Mononuclear cell (primary cell): ENCODE measurements around the gene SLFN14. TPM values are rescaled to one million over a fixed set of nuclear protein-coding genes. Genes with fewer than 3 reads are reported as not detected.

ENCODE experiments used
- H3K27me3 ChIP-seq: 2 replicates; pipeline ENCODE4 v1.6.0; 2011; ENCODE audit warnings: low read length, control low read depth; ENCODE audit not compliant: insufficient read depth
- H3K4me1 ChIP-seq: 2 replicates; pipeline ENCODE4 v1.5.1; 2011; ENCODE audit warnings: mild to moderate bottlenecking, low read length, control low read depth; ENCODE audit not compliant: insufficient read depth
- H3K4me3 ChIP-seq: 2 replicates; pipeline ENCODE4 v1.5.1; 2011; ENCODE audit warnings: mild to moderate bottlenecking, low read length, moderate library complexity
- H3K9me3 ChIP-seq: 2 replicates; pipeline ENCODE4 v1.5.1; 2011; ENCODE audit warnings: low read depth, mild to moderate bottlenecking, control low read depth, low read length
- total RNA-seq: library from RNA; depleted of rRNA; stranded (reverse); fragments of >200 nt; gene quantifications from one replicate; pipeline ENCODE4 v1.2.3, GENCODE V29; 2012

Gene SLFN14
- 3.8 TPM for total RNA-seq

- Histone ChIP-seq H3K9me3 (no peaks in the 10 kb centered on the region), H3K4me3 (no peak within 1 kb of the TSS), H3K4me1 (no peaks in the 10 kb centered on the region), H3K27me3 (no peaks in the 10 kb centered on the region)
These were observed at the start of gene SLFN14 for GRCh38 chr17:35560703-35561102. TSS of gene SLFN14 (minus strand) at chr17:35560819. CDS start at chr17:35558062, 2,757 bp downstream.

DNA sequence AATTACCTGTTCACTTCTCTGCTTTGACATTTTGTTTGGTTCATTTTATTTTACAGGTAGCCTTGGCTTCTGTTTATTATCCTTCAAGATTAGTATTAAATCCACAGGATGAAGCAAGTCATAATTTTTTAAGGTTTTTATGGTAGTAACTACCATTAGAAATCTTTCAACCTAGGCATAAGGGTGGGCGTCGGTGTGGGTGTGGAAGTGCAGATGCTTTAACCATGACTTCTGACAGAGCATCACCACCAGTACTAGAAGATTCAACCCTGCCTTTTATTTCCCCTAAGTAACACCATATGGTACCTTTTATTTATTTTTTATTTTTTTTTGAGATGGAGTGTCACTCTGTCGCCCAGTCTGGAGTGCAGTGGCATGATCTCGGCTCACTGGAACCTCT, 49.2 kb upstream of the SLFN14 start:
- Histone ChIP-seq H3K4me3 (no peak overlapping the region), H3K27me3 (no peaks in the 10 kb centered on the region), H3K4me1 (no peaks in the 10 kb centered on the region), H3K9me3 (no peaks in the 10 kb centered on the region)

- no peaks in the 10 kb centered on the region for H3K27me3 ChIP-seq
- no peaks in the 10 kb centered on the region for H3K4me1 ChIP-seq
- no peaks in the 10 kb centered on the region for H3K9me3 ChIP-seq
- no peak overlapping the region for H3K4me3 ChIP-seq
These were observed 46.7 kb upstream of the SLFN14 start for GRCh38 chr17:35607239-35607847.

DNA sequence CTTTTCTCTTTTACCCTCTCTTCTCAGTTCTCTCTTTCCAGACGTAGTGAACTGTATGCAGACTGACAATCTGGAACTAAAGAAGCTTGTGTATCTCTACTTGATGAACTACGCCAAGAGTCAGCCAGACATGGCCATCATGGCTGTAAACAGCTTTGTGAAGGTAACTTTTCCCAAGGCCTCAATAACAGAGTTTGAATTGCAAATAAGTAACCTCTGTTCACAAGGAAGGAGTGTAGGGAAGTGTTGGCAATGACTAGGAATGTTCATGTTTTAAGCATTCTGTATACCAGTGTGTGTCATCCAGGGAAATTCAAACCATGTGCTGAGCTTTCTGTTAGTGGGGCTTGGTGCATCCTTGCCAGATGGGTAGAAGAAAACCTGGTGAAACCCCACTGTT, 45.1 kb upstream of the SLFN14 start:
- H3K9me3 ChIP-seq: no peaks in the 10 kb centered on the region
- H3K4me1 ChIP-seq: no peaks in the 10 kb centered on the region
- H3K4me3 ChIP-seq: no peak overlapping the region
- H3K27me3 ChIP-seq: no peaks in the 10 kb centered on the region

DNA sequence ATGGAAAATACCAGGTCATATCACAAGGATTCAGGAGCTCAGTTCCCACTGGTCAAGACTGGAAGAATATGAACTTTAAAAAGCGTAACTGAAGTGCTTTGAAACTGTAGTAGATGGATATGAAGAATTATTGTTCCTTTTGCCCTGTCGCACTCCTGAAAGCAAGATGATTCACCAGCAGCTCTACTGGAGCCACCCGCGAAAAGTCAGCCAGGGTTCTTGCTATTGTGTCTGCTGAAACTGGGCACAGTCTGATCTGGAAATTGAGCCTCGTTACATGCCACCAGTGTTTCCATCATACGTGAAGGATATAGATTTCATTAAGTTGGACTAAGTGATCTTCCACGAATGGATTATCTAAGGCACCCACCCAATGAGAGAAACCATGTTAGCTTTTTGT, 43.1 kb upstream of the SLFN14 start:
- H3K27me3 ChIP-seq: no peaks in the 10 kb centered on the region
- H3K4me1 ChIP-seq: no peaks in the 10 kb centered on the region
- no peak overlapping the region for H3K4me3 ChIP-seq
- H3K9me3 ChIP-seq: no peaks in the 10 kb centered on the region

- Histone ChIP-seq H3K27me3 (no peaks in the 10 kb centered on the region), H3K9me3 (no peaks in the 10 kb centered on the region), H3K4me1 (no peaks in the 10 kb centered on the region), H3K4me3 (no peak overlapping the region)
These were observed 37.0 kb upstream of the SLFN14 start for GRCh38 chr17:35597604-35598003.

DNA sequence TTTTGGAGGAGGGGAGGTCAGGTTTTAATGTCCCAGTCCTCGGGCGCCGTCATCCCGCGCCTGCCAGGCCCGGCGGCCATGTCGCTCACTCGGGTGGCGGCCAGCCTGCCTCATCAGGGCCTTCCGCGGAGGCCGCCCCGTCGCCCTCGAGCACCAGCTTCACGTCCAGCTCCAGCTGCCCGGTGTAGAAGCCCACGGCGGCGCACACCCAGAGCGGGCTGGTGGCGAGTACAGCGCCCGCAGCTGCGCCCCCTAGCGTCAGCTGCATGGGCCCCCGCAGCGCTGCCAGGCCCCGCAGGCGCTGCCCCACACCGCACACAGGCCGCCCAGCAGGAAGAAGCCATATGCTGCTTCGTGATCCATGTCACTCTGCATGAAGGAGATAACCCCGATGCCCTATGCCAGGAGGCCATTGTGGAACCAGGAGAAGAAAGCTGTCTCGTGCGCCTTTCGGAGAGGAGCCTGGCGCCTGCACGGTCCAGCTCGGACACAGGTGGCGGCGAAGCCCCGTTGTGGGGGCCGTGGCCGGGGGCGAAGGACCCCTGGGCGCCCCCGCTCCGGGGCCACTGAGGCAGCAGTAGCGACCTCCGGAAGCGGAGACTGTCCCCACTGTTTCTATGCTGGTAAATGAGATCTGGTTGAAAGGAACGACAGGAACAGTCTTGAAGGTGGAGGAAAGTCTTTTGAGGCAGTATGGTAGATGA, 36.1 kb upstream of the SLFN14 start:
- Histone ChIP-seq H3K4me1 (no peaks in the 10 kb centered on the region), H3K27me3 (no peaks in the 10 kb centered on the region), H3K4me3 (no peak overlapping the region), H3K9me3 (no peaks in the 10 kb centered on the region)

GRCh38 chr17:35596072-35596471, 35.5 kb upstream of the SLFN14 start:
- Histone ChIP-seq H3K4me3 (no peak overlapping the region), H3K4me1 (peaks cover under 1% of the 10 kb centered on the region), H3K27me3 (no peaks in the 10 kb centered on the region), H3K9me3 (no peaks in the 10 kb centered on the region)

DNA sequence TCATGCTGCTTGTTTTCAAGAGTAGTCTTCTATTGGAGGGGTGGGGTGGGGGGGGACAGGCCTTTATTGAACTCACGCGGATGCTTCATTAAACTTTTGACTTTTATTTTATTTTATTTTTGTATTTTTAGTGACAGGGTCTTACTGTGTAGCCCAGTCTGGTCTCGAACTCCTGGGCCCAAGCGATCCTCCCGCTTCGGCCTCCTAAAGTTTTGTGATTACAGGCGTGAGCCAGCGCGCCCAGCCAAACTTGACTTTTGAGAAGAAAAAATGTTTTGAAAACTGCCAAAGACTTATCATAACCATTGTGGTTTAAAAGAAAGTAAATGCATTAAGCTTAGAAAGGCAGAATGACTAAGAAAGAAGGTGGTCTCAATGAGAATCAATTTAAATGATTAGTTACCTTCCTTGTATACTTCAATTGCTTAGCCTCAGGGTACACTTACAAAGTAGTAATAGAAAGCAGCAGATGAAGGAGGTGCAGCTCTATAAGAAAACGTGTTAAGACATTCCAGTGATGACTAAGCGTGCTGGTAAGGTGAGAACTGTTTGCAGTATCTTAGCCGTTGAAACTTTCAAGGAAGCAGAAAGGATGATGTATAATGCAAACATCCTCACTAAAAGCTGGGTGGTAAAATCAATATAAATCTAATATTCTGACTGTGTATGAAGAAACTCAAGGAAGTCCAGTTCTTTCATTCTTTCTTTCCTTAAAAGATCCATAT, 27.7 kb upstream of the SLFN14 start:
- H3K4me1 ChIP-seq: peaks cover 20% of the 10 kb centered on the region
- peak overlapping the region; percentile 76 for H3K4me3 ChIP-seq
- H3K9me3 ChIP-seq: no peaks in the 10 kb centered on the region
- H3K27me3 ChIP-seq: no peaks in the 10 kb centered on the region

DNA sequence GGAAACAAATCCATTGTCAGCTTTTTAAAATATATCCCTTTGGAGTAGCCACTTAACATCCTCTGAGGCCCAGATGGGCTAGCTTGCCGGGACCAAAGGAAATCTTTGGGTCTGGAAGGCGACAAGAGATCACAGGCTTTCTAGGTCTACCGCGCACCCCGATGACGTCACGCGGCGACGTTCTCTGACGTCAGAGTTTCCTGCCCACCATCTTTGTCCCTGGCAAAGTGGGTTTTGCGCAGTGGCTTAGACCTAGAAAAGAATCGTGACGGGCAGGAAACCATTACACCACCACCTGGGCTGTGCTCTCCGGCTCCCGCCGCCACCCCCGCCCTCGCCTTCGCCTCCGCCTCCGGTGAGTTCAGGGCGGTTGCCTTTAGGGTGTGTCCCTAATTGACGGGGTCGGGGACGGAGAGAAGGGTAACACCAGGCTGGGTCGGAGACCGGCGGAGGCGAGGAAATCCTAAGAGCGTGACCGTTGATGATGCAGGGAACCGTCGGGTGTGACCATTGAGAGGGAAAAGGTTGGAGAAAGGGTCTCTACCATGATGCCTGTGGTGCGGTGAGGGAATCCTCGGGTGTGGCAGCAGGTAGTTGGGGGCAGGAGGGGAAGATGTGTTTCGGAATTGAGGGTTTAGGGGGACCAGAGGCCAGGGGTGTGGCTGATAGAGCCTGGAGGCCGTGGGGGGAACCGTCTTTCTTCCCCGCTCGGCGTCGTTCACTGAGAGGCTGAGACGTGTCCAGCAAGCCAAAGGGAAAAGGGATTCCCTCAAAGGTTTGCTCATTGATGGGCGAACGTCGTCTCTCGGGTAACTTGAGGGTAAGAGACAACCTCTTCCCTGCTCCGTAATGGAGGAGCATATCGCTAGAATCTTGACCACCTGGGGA, 26.7 kb upstream of the SLFN14 start, which contains the start of gene AP2B1:
TSS of gene AP2B1 (plus strand) at position 249 of the 888 bp plus-strand sequence. CDS start 6,709 bp downstream, outside the sequence.
- Histone ChIP-seq H3K4me1 (peaks cover 20% of the 10 kb centered on the region), H3K4me3 (peak within 1 kb of the TSS; percentile 76), H3K27me3 (no peaks in the 10 kb centered on the region), H3K9me3 (no peaks in the 10 kb centered on the region)

DNA sequence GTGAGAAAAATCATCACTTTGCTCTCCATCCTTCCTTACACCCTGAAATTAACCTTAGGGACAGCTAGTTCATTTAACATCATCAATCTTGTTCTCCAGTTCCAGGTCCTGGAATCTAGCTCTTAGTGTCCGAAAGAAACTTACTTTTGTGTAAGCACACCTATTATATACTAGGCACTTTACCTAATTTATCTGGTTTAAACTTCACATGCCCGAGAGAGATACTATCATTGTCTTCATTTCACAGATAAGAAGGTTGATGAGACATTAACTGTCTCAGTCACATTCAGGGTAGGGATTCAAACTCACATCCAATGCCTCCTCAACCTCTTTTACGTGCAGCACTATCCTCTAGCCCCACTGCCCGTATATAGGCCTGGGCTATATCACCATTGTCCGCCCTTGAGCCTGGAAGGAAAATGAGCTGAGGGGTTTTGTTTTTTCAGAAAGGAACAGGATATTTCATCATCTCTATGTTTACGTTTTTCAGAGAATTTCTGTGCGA, 26.0 kb upstream of the SLFN14 start:
- Histone ChIP-seq H3K9me3 (no peaks in the 10 kb centered on the region), H3K4me3 (peak overlapping the region; percentile 76)

DNA sequence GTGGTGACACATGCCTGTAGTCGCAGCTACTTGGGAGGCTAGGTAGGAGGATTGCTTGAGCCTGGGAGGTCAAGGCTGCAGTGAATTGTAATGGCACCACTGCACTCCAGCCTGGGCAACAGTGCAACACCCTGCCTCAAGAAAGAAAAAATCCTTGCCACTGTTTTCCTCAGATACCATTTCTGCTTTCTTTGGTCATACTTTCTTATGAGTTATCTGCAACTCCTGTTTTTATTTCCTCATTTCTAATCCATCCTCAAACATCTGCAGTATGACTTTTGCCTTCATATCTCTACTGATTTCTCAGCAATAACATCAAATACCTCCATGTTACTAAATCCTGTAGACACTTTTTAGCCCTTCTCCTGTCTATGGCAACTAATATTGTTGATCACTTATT, 23.4 kb upstream of the SLFN14 start:
- H3K4me3 ChIP-seq: no peak overlapping the region

More for the DNA sequence above, 26.0 kb upstream of the SLFN14 start:
- H3K4me1 ChIP-seq: peaks cover 20% of the 10 kb centered on the region
- no peaks in the 10 kb centered on the region for H3K27me3 ChIP-seq

GRCh38 chr17:35578929-35579432, 18.4 kb upstream of the SLFN14 start:
- Histone ChIP-seq H3K9me3 (no peaks in the 10 kb centered on the region), H3K27me3 (no peaks in the 10 kb centered on the region), H3K4me3 (peak overlapping the region; percentile 64), H3K4me1 (peaks cover 17% of the 10 kb centered on the region)

More for the DNA sequence above, 23.4 kb upstream of the SLFN14 start:
- no peaks in the 10 kb centered on the region for H3K9me3 ChIP-seq
- H3K27me3 ChIP-seq: no peaks in the 10 kb centered on the region
- H3K4me1 ChIP-seq: peaks cover 20% of the 10 kb centered on the region

DNA sequence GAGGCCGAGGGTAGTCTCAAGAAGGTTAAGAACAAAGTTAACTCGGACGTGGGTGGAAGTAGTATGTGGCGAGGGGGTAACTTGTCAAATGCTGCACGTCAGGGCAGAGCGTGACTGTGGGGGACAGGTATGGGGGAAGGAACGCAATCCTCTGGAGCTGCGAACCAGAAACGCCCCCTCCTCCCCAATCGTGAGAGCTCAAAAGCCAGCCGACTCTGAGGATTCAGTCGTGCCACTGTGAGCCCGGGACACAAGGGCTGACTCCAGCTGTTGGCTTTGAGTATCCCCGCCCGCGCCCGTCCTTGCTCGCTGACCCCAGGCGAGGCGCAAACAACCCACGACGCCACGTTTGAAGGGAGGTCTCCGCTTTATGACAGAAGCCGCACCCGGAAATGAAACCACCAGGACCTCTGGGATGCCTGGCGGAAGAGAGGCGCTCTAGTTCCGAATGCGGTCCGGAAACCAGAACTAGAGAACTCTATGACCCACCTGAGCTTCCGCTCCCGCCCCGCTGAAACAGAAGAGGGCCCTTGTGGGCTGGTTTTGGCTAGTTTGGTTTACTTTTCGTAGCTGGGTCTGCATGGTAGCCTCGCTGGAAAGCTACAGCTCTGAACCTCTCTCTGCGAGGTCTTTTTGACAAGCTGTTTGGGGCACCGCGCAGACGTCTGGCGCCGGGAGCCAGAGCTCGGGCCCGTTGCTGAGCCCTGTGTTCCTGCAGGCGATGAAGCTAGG, 17.7 kb upstream of the SLFN14 start, which contains the start of gene PEX12:
TSS of gene PEX12 (minus strand) at position 375 of the 732 bp plus-strand sequence. CDS start 550 bp downstream, outside the sequence.
- peak within 1 kb of the TSS; percentile 64 for H3K4me3 ChIP-seq
- no peaks in the 10 kb centered on the region for H3K9me3 ChIP-seq
- H3K27me3 ChIP-seq: no peaks in the 10 kb centered on the region
- peaks cover 17% of the 10 kb centered on the region for H3K4me1 ChIP-seq
